Mammary epithelial cell (primary cell): Measurements from ENCODE around the gene RPRD1B.
"Not testable (repeated sequence)": the region's sequence is repeated elsewhere in the genome, so short reads cannot be mapped to it uniquely, and the experiment has no call there.

Experiments
- CTCF ChIP-seq, 2 donors: IDR thresholded peaks in 1 of 2; conservative IDR thresholded peaks in 1 of 2; 2 replicates each; pipeline ENCODE4 v1.5.1; 2011 to 2012; ENCODE audit warnings: inconsistent platforms in 2 of 2, low read length in 2 of 2, mild to moderate bottlenecking in 2 of 2, control low read depth in 1 of 2, low read depth in 1 of 2; ENCODE audit not compliant: insufficient read depth in 1 of 2; ENCODE audit errors: extremely low read depth in 1 of 2
- EZH2 ChIP-seq: IDR thresholded peaks from 2 replicates; pipeline ENCODE4 v1.6.1; 2012; ENCODE audit warnings: low read length, inconsistent platforms, borderline replicate concordance

- TF ChIP-seq EZH2; CTCF (conservative IDR thresholded peaks at IDR 0.05 in 1 of 2, IDR thresholded peaks at IDR 0.05 in 1 of 2; ENCODE audit: extremely low read depth in 1 of 2, insufficient read depth in 1 of 2, low read depth in 1 of 2, low read length in 2 of 2): not testable (repeated sequence)
Measured at GRCh38 chr20:38107386-38107785, 73.8 kb downstream of the RPRD1B start.
